Gastroesophageal sphincter (tissue), 4 donors: Measurements from ENCODE around the gene ZNF175. TPM values are rescaled to one million over a fixed set of nuclear protein-coding genes. Genes with fewer than 3 reads are reported as not detected.

Source experiments
- ATAC-seq: fragments of 150-250 bp; one replicate; pipeline ENCODE4 v1.9.1; 2016; ENCODE audit warnings: mild to moderate bottlenecking, moderate library complexity
- H3K27ac ChIP-seq, 4 donors: fragments of 200-600 bp; sonication (generic) in 3 of 4; 1 replicate in 3 of 4; 2 replicates in 1 of 4; pipeline ENCODE4 v1.5.1; 2016 to 2019
- H3K27me3 ChIP-seq: fragments of 200-600 bp; sonication (generic); one replicate; pipeline ENCODE4 v1.5.1; 2019
- H3K36me3 ChIP-seq, 2 donors: fragments of 200-600 bp; sonication (generic); one replicate each; pipeline ENCODE4 v1.5.1; 2019; ENCODE audit warnings: control low read depth in 1 of 2
- H3K4me1 ChIP-seq, 3 donors: fragments of 200-600 bp; sonication (generic); 1 replicate in 2 of 3; 2 replicates in 1 of 3; pipeline ENCODE4 v1.5.1; 2016 to 2019; ENCODE audit warnings: control low read depth in 2 of 3
- H3K4me3 ChIP-seq, 2 donors: fragments of 200-600 bp; sonication (generic); one replicate each; pipeline ENCODE4 v1.5.1; 2019; ENCODE audit warnings: mild to moderate bottlenecking in 1 of 2, moderate library complexity in 1 of 2
- H3K9me3 ChIP-seq, 3 donors: fragments of 200-600 bp; sonication (generic); one replicate each; pipeline ENCODE4 v1.5.1; 2017 to 2019; ENCODE audit warnings: control low read depth in 2 of 3
- EP300 ChIP-seq: sonication (generic); formaldehyde crosslinking; IDR thresholded peaks from one replicate; pipeline ENCODE4 v1.6.1; 2017; ENCODE audit warnings: antibody characterized with exemption, mild to moderate bottlenecking
- POLR2A ChIP-seq, 2 donors: fragments of 450-650 bp; IDR thresholded peaks; one replicate each; pipeline ENCODE4 v1.6.1; 2017; ENCODE audit warnings: antibody characterized with exemption in 2 of 2, mild to moderate bottlenecking in 2 of 2, moderate library complexity in 1 of 2
- POLR2AphosphoS5 ChIP-seq: sonication (generic); formaldehyde crosslinking; IDR thresholded peaks from one replicate; pipeline ENCODE4 v1.6.1; 2017; ENCODE audit warnings: antibody characterized with exemption
- WGBS, 2 donors: methylation state at CpG; one replicate each; pipeline ENCODE4 v1.1.5; 2018; ENCODE audit warnings: low coverage in 1 of 2; 5-methylcytosine and 5-hydroxymethylcytosine counted together
- total RNA-seq, 4 donors: library from RNA; depleted of rRNA; stranded (reverse); fragments of >200 nt; gene quantifications; one replicate each; pipeline ENCODE4 v1.1.0, GENCODE V29; 2016
- TF ChIP-seq, protein P1 (sequence below), 4 experiments: fragments of 200-600 bp in 2 of 4; fragments of 450-650 bp in 2 of 4; sonication (generic) in 1 of 4; IDR thresholded peaks; one replicate each; pipeline ENCODE4 v1.5.1; 2017 to 2019; ENCODE audit warnings: antibody characterized with exemption in 4 of 4, mild to moderate bottlenecking in 2 of 4, moderate library complexity in 2 of 4

Gene ZNF175
- total RNA-seq, 4 donors from 2014 or later, result 6.5 to 12.8 (median 7.3) TPM

DNA sequence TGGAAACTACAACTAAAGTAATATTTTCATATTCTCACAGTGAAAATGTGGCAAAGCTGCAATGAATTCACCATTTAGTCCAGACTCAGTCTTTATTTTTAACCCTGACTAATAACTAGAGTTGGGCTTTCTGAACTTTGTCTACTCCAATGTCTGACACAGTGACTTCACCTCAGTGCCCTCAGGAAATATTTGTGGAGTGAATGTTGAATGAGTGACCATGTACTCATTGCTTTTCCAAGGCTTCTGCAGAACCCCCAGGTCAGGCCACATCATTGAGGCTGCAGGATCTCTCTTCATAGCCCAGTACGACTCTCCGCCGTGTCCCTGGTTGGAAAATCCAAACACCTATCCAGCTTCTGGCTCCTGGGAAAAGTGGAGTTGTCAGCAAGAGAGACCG, 1.8 kb downstream of the ZNF175 start:
- Histone ChIP-seq H3K9me3 (no peaks in the 10 kb centered on the region), H3K36me3 (peaks cover 0 to 43% of the 10 kb centered on the region in 2 donors), H3K4me1 (peaks cover 0 to 35% (median 12%) of the 10 kb centered on the region in 3 donors), H3K27me3 (no peaks in the 10 kb centered on the region), H3K4me3 (no peak overlapping the region), H3K27ac (no peak overlapping the region)
- TF ChIP-seq POLR2A (IDR thresholded peaks at IDR 0.05), result no peak
- no peak for TF ChIP-seq POLR2AphosphoS5
- TF ChIP-seq, protein P1, sequence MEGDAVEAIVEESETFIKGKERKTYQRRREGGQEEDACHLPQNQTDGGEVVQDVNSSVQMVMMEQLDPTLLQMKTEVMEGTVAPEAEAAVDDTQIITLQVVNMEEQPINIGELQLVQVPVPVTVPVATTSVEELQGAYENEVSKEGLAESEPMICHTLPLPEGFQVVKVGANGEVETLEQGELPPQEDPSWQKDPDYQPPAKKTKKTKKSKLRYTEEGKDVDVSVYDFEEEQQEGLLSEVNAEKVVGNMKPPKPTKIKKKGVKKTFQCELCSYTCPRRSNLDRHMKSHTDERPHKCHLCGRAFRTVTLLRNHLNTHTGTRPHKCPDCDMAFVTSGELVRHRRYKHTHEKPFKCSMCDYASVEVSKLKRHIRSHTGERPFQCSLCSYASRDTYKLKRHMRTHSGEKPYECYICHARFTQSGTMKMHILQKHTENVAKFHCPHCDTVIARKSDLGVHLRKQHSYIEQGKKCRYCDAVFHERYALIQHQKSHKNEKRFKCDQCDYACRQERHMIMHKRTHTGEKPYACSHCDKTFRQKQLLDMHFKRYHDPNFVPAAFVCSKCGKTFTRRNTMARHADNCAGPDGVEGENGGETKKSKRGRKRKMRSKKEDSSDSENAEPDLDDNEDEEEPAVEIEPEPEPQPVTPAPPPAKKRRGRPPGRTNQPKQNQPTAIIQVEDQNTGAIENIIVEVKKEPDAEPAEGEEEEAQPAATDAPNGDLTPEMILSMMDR (IDR thresholded peaks at IDR 0.05), result no peak
- ATAC-seq, result no peak
- WGBS, 2 donors, result 67 to 80% methylated on average over 1 to 4 of the region's 4 CpGs

DNA sequence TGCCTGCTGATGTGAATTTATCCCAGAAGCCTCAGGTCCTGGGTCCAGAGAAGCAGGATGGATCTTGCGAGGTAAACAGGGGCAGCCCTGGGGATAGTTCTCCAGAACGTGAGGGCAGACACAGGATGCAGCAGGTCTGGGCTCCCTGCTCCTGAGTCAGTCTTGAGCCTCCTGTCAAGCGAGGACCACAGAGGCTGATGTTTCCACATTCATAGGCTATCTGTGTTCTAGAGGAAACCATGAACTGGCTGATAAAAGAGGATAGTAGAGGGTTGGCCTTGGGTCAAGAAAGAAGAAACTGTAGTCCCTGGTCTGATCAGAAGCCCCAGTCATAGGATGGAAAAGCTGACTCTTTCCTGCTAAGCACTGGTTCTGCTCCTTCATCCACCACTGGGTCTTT, 2.2 kb downstream of the ZNF175 start:
- H3K4me1 ChIP-seq, result peaks cover 0 to 35% (median 12%) of the 10 kb centered on the region in 3 donors
- ATAC-seq, result no peak
- peaks cover 0 to 47% of the 10 kb centered on the region in 2 donors for H3K36me3 ChIP-seq
- H3K27ac ChIP-seq, result no peak overlapping the region
- TF ChIP-seq, protein P1 (IDR thresholded peaks at IDR 0.05), result no peak
- TF ChIP-seq POLR2AphosphoS5 (no peak), POLR2A (IDR thresholded peaks at IDR 0.05) (no peak)
- H3K27me3 ChIP-seq, result no peaks in the 10 kb centered on the region
- 86 to 100% methylated on average over 1 to 3 of the region's 3 CpGs for WGBS, 2 donors
- no peak overlapping the region for H3K4me3 ChIP-seq
- H3K9me3 ChIP-seq, result no peaks in the 10 kb centered on the region

DNA sequence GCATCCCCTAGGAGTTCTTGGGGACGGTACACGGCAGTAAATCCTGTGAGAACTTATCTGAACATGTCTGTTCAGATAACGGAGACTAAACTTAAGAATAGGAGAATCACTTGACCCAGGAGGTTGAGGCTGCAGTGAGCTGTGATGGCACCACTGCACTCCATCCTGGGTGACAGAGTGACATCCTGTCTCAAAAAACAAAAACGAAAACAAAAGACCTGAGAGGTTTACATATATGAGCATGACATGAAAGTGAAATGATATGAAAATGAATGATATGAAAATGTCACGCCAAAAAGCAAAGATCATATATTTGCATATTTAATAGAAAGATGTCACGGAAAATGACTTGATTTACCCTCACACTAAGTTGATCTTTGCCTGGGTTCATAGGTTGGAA, 5.8 kb downstream of the ZNF175 start:
- H3K27me3 ChIP-seq, result no peaks in the 10 kb centered on the region
- no peak for ATAC-seq
- H3K9me3 ChIP-seq, result no peaks in the 10 kb centered on the region
- TF ChIP-seq EP300 (no peak), POLR2AphosphoS5 (no peak), POLR2A (IDR thresholded peaks at IDR 0.05) (no peak)
- TF ChIP-seq, protein P1 (IDR thresholded peaks at IDR 0.05), result no peak
- no peak overlapping the region for H3K27ac ChIP-seq
- 100% methylated on average over 1 to 4 of the region's 6 CpGs for WGBS, 2 donors
- peaks cover 0 to 25% (median 10%) of the 10 kb centered on the region in 3 donors for H3K4me1 ChIP-seq
- H3K4me3 ChIP-seq, result no peak overlapping the region
- H3K36me3 ChIP-seq, result peaks cover 0 to 77% of the 10 kb centered on the region in 2 donors

DNA sequence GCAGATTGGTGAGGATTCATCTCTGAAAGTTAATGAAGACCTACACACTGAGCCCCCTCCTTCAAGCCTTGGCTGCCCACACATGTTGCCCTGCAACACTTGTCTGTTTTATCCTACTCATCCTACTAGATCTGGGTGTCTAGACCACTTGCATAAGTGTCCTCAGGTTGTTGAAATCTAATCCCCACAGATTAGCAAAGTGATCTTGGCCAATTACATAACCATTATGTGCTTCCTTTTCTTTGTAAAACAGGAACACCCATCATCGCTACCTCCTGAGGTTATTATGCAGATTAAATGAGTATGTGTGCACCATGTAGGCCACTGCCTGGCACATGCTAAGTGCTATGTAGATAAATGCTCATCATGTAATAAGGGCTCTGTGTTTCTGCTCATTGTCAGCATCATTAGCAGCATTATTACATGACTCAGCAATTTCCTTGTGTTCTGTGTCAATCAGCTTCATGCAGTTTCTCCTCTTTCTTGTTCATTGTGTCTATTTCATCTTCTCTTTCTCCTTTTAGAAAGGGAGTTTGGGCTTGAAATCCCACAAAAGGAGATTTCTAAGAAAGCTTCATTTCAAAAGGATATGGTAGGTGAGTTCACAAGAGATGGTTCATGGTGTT, 15.1 kb downstream of the ZNF175 start:
- 83 to 100% methylated on average over 1 of the region's 1 CpG for WGBS, 2 donors
- peaks cover 8 to 70% of the 10 kb centered on the region in 2 donors for H3K36me3 ChIP-seq
- no peak overlapping the region for H3K27ac ChIP-seq
- H3K4me3 ChIP-seq, result no peak overlapping the region
- no peaks in the 10 kb centered on the region for H3K4me1 ChIP-seq
- ATAC-seq, result no peak
- no peaks in the 10 kb centered on the region for H3K27me3 ChIP-seq
- peaks cover 0 to 17% (median 3%) of the 10 kb centered on the region in 3 donors for H3K9me3 ChIP-seq
- TF ChIP-seq POLR2A (IDR thresholded peaks at IDR 0.05) (no peak), POLR2AphosphoS5 (no peak), EP300 (no peak)
- TF ChIP-seq, protein P1 (IDR thresholded peaks at IDR 0.05), result no peak

DNA sequence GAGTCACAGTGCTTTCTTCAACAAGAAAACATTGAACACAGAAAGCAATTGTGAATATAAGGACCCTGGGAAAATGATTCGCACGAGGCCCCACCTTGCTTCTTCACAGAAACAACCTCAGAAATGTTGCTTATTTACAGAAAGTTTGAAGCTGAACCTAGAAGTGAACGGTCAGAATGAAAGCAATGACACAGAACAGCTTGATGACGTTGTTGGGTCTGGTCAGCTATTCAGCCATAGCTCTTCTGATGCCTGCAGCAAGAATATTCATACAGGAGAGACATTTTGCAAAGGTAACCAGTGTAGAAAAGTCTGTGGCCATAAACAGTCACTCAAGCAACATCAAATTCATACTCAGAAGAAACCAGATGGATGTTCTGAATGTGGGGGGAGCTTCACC, 15.7 kb downstream of the ZNF175 start:
- Histone ChIP-seq H3K27ac (no peak overlapping the region), H3K36me3 (peaks cover 8 to 64% of the 10 kb centered on the region in 2 donors), H3K9me3 (peaks cover 0 to 17% (median 3%) of the 10 kb centered on the region in 3 donors), H3K4me1 (no peaks in the 10 kb centered on the region), H3K4me3 (no peak overlapping the region), H3K27me3 (no peaks in the 10 kb centered on the region)
- WGBS, 2 donors, result 95 to 100% methylated on average over 2 to 4 of the region's 4 CpGs
- TF ChIP-seq EP300 (no peak), POLR2AphosphoS5 (no peak), POLR2A (IDR thresholded peaks at IDR 0.05) (no peak)
- TF ChIP-seq, protein P1 (IDR thresholded peaks at IDR 0.05), result no peak
- no peak for ATAC-seq
